ENCODE measurements around the gene CRISPLD2.

The CRISPLD2 gene

DNA sequence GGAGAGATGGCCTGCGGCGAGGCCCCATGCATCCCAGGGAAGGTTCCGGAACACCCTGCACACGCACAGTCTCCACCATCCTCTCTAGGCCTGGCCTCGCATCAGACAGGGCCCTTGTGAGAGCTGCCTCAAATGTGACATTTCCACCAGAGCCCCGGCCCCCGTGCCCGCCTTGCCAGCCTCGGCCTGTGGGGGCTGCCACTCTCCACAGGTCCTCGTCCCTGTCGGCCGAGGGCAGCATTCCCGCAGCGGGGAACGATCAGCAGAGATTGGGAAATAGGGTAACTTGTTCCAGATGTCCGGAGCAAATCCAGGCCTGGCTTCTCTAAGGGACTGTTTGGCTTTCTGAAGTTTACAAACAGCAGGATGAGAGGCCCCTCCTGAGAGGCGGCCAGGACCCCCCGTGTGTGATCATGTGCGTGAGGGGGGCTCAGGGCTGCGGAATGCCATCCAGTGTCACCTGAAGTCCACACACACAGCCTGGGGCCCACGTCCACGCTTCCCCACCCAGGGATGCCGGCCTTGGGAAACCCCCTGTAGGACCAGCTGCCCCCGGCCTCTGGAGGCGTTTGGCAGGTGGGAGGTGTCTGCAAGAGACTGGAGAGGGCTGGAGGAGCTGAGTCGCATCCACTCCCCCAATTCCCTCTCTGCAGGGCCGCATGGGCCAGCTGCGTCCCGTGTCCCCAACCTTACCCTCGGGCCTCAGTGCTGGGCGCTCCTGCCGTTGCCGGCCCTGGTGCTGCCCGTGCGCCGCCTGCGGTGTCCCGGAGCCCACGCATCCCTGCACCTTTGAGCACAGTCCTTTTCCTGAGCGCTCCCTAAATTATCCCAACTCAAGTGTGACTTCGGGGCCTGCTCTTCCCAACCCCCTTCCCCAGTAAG, 121.1 kb downstream of the CRISPLD2 start:
- DNase-seq = no peak

DNA sequence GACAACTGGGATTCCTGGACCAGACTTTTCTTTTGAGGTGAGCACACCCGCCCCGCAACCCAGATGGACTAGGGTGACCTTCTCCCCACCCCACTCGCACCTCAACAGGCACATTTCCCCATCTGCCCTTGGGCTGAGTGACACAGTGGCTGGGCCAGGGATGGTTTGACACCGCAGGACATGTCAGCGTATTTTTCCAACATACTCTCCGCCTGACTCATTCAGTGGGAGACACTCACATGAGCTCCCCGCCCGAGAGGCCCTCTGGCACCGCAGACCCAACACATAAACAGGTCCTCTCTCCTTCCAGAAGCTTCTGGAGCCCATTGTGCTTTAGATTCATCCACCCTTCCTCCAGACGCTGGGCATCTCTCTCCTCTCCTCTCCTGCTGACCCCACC, 122.1 kb downstream of the CRISPLD2 start:
- DNase-seq = no peak

DNA sequence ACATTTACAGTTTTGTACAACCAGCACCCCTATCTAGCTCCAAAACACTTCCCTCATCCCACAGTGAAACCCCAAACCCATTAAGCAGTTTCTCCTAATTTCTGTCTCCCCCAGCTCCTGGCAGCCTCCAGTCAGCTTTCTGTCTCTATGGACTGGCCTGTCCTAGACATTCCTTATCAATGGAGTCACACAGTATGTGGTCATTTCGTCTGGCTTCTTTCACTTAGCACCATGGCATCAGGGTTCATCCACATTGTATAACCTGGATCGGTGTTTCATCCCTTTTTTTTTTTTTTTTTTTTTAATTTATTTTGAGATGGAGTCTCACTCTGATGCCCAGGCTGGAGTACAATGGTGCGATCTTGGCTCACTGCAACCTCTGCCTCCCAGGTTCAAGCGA, 123.0 kb downstream of the CRISPLD2 start:
- no peak for DNase-seq

DNA sequence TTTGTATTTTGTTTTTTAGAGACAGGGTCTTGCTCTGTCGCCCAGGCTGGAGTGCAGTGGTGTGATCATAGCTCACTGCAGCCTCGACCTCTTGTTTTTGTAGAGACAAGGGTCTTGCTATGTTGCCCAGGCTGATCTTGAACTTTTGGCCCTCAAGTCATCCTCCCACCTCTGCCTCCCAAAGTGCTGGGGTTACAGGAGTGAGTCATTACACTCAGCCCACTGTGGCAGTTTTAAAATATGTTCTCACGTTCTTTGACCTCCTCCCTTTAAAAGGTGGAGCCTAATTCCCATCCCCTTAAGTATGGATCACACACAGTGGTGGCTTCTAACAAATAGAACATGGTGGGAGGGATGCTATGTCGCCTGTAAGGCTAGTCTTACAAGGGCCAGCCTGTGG, 123.8 kb downstream of the CRISPLD2 start:
- DNase-seq = no peak

DNA sequence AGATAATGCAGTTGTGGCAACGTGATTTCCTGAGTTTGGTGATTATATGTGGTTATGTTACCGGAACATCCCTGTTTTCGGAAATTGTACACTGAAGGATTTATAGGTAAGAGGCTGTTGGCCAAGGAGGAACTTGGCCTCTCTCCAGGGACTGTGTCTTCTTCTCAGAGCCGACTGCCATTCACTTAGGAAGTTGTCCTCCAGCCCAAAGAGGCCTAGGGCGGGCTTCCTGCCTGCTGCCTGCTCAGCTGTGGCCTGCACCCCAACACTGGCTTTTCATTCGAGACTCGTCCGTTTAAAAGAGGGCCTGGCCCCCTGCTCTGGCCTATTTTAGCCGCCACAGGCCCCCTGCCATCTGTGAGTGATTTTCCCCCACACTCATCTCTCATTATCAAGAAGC, 127.2 kb downstream of the CRISPLD2 start:
- DNase-seq = peak; percentile 82

DNA sequence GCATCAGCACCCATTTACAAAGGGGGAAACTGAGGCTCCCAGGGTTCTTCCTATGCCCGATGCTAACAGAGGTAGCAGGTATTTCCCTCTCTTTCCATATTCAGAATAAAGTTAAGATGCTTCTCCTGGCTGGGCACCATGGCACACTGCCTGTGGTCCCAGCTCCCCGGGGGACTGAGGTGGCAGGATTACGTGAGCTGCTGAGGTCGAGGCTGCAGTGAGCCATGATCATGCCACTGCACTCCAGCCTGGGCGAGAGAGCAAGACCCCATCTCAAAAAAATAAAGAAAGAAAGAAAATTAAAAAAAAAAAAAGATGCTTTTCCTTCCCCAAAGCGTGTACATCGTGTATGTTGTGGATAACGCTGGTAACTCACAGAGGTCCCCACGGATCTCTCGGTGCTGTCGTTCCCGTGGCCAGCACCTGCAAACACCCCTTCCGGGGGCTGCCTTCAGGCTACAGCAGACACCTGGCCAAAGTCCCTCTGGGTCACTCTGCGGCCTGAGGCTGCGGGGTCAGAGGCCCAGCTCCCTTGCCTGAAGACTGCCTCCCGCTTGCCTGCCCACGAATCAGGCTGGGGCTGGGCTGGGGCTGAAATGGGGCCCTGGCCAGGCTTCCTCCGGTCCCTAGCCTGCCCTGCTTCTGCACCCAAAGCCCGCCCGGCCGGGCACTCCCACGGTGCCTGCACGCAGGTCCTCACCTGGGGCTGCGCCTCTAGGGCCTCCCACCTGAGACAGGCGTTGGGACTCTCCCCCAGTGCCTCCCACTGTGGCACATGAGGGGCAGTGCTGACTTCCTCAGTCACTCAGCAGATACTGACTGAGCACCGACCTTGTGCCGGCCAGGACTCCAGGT, 128.4 kb downstream of the CRISPLD2 start:
- DNase-seq = no peak

DNA sequence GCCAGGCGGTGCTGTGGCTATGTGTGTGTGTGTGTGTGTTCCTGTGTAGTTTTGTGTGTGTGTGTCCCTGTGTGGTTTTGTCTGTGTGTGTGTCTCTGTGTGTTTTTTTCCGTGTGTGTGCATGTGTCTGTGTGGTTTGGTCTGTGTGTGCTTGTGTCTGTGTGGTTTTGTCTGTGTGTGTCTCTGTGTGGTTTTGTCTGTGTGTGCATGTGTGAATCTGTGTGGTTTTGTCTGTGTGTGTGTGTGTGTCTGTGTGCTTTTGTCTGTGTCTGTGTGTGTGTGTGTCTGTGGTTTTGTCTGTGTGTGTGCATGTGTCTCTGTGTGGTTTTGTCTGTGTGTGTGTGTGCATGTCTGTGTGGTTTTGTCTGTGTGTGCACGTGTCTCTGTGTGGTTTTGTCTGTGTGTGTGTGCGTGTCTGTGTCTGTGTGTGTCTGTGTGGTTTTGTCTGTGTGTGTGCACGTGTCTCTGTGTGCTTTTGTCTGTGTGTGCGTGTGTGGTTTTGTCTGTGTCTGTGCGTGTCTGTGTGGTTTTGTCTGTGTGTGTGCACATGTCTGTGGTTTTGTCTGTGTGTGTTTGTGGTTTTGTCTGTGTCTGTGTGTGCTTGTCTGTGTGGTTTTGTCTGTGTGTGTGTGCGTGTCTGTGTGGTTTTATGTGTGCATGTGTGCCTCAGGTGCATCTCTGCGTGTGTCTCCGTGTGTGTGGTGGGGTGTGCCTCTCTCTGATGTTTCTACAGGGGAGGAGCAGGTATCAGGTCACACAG, 129.2 kb downstream of the CRISPLD2 start:
- peak; percentile 34 for DNase-seq

DNA sequence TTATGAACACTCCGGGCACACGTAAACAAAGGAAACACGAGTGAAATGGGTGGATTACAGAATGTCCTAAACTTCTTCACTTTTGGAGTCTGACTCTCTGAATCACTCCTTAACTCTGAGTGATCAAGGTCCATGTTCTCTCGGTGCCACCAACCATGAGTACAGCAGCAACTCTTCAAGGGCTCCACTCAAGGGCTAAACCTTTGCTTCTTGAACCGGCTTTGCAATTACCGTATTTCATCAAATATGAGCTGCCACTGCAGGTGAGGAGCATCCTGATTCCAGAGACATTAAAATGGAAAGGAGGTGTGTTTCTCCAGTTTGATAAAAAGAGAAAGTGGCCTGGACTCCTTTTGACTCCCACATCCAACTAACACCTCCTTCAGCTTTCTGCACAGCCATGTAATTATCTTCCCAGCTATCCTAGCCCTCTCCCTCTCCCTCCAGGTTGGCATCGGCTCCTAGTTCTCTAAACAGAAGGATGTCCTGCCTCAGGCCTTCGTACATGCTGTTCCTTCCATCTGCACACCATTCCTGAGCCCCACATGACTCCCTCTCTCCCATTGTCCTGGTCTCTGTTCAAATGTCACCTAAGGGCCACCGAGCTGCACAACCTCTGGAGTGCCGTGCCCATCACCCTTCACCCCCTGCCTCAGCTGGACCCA, 130.1 kb downstream of the CRISPLD2 start:
- DNase-seq = no peak

DNA sequence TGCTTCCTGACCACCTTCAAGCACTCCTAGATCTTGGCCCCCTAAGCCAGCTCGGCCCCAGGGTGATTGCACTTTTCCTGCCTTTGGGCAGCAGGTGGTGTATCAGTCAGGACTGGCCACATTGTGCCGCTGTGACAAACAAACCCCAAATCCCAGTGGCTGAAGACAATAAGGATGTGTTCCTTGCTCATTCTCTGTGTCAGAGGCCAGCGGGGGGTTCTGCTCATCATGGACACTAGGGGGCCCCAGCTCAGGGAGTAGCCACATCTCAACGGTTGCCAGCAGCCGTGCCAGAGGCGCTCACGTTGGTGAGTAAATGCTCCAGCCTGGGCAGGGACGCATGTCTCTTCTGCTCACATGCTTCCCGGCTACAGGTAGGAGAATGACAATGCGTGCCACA, 131.1 kb downstream of the CRISPLD2 start:
- peak; percentile 84 for DNase-seq

DNA sequence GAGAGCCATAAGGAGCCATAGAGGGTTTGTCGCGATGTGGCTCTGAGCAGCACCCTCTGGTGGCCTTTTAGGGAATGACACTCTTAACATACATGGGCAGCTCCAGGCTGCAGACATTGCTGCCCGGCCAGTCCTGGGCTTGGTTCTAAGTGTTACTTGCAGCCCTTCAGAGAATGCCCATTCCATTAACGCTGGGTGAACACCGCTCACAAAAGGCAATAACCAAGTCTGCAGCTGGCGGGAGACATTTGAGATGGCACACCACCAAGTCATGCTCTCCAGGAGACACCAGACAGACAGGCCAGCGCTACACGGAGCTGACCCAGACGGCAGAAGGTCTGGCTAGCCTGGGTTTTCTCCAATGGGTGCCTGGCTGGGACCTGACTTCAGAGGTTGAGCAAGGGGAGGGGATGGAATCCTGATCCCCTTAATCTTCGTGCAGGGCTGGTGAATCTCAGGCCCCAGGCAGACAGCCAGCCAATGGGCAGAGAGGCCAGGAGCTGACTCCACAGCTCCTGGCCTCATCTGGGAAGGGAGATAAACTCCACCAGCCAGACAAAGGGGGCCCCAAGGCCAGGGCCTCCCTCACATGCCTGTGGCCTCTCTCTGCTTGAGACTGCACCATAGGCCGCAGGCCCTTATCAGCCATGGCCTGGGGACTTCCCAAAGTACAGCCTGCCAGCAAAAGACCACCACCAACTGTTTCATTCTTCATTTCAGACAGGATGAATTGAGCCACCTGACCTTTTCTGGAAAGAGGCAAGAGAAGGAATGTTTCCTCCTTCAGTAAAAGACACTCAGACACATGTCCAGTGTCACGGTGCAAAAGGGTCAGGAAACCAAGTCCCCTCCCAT, 132.8 kb downstream of the CRISPLD2 start:
- peak; percentile 97 for DNase-seq

DNA sequence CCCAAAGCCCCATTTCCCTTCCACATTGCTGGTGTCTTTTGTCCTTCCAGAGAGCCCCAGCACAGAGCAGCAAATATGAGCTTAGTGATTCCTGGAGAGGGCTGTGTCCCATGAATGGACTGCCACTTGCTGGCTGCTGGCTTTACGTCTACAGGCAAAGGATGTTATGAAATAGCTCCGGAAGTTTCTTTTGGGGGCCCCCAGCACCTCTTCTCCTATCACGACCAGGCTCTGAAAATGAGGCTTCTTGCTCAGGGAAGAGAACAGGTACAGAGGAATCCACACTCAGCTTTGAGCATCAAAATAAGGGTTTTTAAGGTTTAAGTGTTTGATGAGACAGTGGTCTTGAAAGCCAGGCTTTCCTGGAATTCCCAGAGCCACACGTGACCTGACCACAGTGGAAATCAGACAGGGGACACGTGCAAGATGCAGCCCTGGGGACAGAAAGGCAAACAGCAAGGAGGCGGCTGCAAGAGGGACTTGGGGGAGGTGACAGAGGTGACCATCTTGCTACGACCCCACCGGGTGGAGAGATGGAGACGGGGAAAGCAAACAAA, 133.5 kb downstream of the CRISPLD2 start:
- DNase-seq = peak; percentile 24

DNA sequence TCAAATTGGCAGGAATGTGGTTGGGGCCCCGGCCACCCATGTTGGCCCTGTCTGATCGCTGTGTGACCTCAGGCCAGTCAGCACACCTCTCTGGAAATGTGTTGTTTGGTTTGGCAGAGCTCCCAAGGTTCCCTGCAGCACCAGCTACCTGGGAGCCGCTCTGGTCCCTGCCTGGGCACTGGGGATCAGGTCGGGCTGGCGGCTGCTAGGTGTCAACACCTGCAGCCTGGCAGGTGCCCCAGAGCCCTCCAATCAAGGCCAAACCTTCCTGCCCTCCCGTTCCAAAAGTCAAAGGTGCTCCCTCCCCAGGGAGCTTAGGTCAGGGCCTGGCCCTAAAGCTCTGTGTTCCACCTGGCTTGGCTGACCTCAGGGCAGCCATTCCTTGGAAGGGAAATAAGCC, 135.6 kb downstream of the CRISPLD2 start:
- DNase-seq = no peak

DNA sequence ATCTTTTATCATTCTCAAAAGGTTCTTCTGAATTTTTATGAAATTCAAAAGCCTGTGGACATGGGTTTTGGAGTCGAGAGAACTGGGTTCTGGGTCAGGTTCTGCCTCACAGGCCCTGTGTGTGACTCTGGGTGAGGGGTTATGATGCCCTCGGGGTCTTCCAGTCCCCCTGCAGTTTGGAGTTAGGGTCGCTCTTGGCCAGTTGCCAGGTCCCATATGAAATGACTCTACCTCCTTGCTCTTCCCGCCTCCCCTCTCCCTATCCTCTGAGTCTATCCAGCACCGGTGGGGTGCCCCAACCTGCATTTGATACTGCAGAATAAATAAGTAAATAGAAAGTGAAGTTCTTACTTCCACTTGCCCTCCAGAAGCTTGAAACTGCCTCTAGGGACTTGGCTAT, 137.4 kb downstream of the CRISPLD2 start:
- no peak for DNase-seq

DNA sequence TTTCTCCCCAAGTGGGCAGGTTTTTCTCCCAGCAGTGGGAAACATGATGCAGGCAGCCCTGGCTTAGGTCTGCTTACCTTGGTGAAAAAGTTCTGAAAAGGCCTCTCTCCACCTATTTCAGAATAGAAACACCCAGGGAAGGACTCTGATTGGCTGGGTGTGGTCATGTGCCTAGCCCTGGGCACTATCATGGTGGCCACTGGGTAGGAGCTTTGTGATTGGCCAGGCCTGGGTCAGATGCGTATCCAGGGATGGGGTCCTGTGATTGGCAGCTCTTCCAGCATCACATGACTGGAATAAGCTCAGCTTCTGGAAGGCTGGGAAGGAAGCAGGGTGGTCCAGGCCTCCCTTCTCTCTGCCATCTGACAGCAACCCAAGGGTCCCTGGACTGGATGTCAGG, 138.0 kb downstream of the CRISPLD2 start:
- no peak for DNase-seq
